ENCODE measurements around the gene PPP2R5A. TPM values are rescaled to one million over a fixed set of nuclear protein-coding genes. Genes with fewer than 3 reads are reported as not detected.

The PPP2R5A gene
- total and polyA plus RNA-seq, 2 of the 13 experiments (the other 11 are each of a cell fraction or from before 2014, with no cell fraction given), result 22.0 to 31.4 TPM

GRCh38 chr1:212284744-212285684, at the start of gene PPP2R5A (continued):
- TF ChIP-seq ZNF839 (CRISPR knock-in tag; IDR thresholded peaks at IDR 0.05; ENCODE audit: borderline replicate concordance) (0 out of 2 replicates have a peak, but pooled peaks have one; percentile 8), ZNF143 (CRISPR knock-in tag; IDR thresholded peaks at IDR 0.05) (no peak), ZNF639 (CRISPR knock-in tag; conservative IDR thresholded peaks at IDR 0.05) (no peak), ZBTB8A (CRISPR knock-in tag; IDR thresholded peaks at IDR 0.05; ENCODE audit: borderline replicate concordance, low read depth) (no peak), ZFAT (CRISPR knock-in tag; conservative IDR thresholded peaks at IDR 0.05) (no peak), HIVEP1 (CRISPR knock-in tag; IDR thresholded peaks at IDR 0.05) (peak; percentile 73; the same call in 1 of the 2 replicates), RCOR2 (CRISPR knock-in tag; IDR thresholded peaks at IDR 0.05) (no peak), IRX3 (CRISPR knock-in tag; IDR thresholded peaks at IDR 0.05; ENCODE audit: borderline replicate concordance, low read depth) (no peak), MTF1 (CRISPR knock-in tag; IDR thresholded peaks at IDR 0.05) (no peak; the same call in 1 of the 2 replicates), ZNF784 (CRISPR knock-in tag; IDR thresholded peaks at IDR 0.05; ENCODE audit: borderline replicate concordance) (no peak), ZSCAN20 (CRISPR knock-in tag; IDR thresholded peaks at IDR 0.05; ENCODE audit: borderline replicate concordance) (no peak), PREB (CRISPR knock-in tag; IDR thresholded peaks at IDR 0.05) (no peak), PPARG (CRISPR knock-in tag; conservative IDR thresholded peaks at IDR 0.05) (peak; percentile 41; the same call in 1 of the 2 replicates), HMGXB4 (CRISPR knock-in tag; IDR thresholded peaks at IDR 0.05; ENCODE audit: borderline replicate concordance in 1 of 2, low read depth in 1 of 2) (peak; percentile 7 to 61), ZNF33B (CRISPR knock-in tag; IDR thresholded peaks at IDR 0.05) (no peak; the same call in none of the 2 replicates), SP4 (CRISPR knock-in tag; IDR thresholded peaks at IDR 0.05) (peak; percentile 94), NBN (conservative IDR thresholded peaks at IDR 0.05) (no peak), PCBP2 (optimal IDR thresholded peaks at IDR 0.05; ENCODE audit: low read depth, low read length, poor library complexity, severe bottlenecking) (no peak), CBX5 (CRISPR knock-in tag; IDR thresholded peaks at IDR 0.05; ENCODE audit: borderline replicate concordance) (0 out of 2 replicates have a peak, but pooled peaks have one; percentile 11), ZNF749 (CRISPR knock-in tag; IDR thresholded peaks at IDR 0.05; ENCODE audit: borderline replicate concordance) (no peak), ZNF441 (CRISPR knock-in tag; IDR thresholded peaks at IDR 0.05; ENCODE audit: borderline replicate concordance) (peak; percentile 55; the same call in 1 of the 2 replicates), ZNF101 (CRISPR knock-in tag; IDR thresholded peaks at IDR 0.05; ENCODE audit: borderline replicate concordance, low read depth) (no peak), ZNF644 (CRISPR knock-in tag; IDR thresholded peaks at IDR 0.05; ENCODE audit: low read depth) (no peak)

All from HepG2 (cell line).